HG03460 (cell line): ENCODE results near the gene CTRL.
"Not testable (repeated sequence)": the region's sequence is repeated elsewhere in the genome, so short reads cannot be mapped to it uniquely, and the experiment has no call there.

Source experiments
- ATAC-seq: cut with Tn5 transposase; IDR thresholded peaks from one replicate; pipeline ENCODE4 v1.9.1; 2021; ENCODE audit not compliant: unreplicated experiment

The CTRL gene

DNA sequence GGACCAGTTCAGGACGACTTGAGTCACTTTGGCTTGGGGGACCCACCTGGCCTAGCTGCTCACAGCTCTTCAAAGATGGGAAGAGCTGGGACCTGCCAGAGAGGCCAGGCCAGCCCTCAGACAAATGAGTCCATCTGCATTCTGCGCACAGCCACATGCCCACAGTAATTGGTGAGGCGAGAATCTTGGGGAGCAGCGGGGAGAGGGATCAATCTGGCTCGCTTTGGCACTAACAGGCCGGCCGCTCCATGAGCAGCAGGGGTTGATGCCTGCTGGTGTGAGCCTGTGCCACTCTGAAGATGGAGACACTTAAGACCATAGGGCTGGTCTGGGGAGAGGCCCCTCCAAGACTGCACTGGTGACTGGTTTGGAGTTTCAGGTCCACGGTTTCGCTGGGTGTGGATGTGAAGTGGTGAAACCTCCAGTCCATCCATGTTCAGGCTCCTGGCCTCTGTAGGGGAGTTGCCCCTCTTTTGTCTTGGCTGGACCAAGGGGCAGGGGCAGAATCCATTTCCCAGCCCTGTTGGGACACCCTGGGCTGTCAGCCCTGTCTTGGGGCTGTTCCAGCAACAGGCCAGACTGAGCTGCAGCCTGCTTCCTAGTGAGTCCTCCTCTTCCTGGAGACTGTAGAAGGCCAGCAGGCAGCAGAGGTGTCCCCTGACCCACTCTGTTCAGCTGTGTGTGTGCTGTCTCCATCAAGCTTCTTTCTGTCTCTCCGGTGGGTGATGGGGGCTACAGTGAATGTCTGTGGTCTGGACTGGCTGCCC is 7.3 kb downstream of the CTRL start:
- ATAC-seq = no peak

DNA sequence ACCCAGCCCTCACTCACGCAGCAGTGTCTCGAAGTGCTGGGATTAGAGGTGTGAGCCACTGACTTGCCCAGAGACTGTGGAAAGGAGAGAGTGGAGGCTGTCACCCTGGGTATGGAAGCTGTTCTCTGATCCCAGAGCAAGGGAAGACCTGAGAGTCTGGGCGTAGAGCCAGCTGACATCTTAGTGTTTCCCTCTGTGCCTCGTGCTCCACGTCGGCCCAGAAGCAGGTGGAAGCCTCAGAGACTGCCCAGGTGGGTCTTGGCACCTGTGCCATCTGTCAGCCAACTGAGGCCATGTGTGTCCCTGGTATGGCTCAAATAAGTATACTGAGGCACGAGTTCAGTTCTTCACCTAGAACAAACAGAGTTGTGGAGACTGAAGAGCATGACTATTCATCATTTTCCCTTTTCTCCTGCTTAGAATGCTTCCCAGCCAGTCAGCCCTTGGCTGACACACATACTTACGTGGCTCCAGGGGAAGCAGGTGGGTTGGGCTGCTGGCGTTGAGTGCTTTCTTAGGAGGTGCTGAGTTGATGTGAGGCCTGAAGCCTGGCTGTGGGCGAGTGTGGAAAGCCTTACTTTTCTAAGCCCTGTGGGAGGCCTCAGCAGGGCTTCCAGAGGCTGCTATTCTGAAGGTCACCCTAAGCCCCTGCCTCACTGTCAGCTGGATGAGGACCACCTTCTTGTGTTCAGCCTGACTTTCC is 8.1 kb downstream of the CTRL start:
- no peak for ATAC-seq

GRCh38 chr16:67922740-67923139 is 8.9 kb downstream of the CTRL start:
- ATAC-seq = no peak

- ATAC-seq = no peak
These were observed 9.4 kb downstream of the CTRL start for GRCh38 chr16:67922221-67922620.

DNA sequence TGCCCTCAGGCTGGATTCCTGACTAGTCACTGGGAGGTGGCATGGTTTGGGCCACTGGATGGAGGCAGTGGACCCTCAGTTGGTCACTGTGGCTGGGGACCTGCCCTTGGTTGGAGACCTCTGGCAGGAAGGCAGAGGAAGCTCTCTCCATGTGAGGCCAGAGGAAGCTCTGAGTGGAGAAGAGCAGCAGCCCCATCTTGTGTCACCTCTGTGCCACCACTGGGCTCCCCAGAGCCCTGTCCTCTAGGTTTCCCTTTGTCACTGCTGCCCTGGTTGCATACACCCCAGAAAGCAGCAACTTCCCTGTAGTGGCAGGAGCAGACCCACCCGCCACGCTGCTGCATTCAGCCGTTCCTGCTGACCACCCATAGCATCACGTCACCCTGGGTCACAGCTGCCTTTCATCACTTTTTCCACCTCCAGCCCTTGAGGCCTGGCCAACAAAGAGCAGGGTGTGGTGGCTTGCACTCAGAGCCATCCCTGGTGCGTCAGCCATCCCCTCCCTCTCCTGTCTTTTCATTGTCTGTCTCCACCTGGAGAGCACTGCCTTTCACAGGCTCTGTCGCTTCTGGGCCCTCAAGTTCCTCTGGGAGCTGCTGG is 11.9 kb downstream of the CTRL start:
- no peak for ATAC-seq

DNA sequence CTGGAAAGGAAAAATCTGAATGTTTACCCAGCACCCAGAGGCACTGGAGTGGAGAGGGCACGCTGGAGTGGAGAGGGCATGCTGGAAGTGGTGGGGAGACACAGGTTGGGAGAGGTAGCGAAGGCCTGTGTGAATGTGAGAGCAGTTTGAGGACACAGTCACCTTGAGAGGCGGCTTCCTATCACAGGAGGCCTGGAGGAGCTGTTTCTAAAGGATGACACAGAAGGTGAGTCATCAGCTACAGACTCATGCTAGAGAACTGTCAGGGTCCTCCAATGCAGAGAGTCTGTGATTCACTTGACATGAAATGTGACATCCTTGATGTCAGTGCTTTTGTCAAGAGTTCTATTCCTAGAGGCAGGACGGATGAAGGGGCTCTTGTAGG is 13.8 kb downstream of the CTRL start:
- ATAC-seq = no peak

DNA sequence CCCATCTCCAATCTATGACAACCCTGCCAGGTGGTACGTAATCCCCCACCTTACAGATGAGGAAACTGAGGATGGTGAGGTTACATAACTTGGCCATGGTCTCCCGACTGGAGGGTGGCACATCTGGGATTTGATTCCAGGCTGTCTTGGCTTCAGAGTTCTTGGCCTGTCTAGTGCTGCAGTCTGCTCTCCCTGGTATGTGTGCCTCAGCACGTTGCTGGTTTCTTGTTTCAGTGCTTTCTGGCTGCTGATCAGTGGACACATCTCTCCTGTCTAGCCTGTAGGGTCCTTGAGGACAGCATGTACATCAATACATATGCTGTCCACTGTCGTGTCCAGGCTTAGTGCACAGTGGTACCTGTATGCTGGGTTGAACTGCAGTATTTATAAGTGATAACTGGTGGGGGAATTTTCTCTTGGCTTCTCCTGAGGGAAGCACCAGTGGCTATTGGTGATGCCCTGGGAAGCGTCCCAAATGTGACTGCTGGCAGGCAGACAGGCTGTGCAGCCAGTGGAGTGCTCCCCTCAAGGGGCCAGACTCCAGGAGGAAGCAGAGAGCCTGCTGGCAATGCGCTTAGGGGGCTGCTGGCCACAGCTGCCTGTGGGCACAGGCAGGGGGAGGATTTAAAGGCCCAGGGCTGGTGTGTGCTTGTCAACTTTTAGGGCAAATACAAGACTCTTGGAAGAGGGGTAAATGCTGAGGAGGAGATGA is 14.4 kb downstream of the CTRL start:
- ATAC-seq = no peak

GRCh38 chr16:67915831-67916723 is 15.6 kb downstream of the CTRL start:
- ATAC-seq = no peak

DNA sequence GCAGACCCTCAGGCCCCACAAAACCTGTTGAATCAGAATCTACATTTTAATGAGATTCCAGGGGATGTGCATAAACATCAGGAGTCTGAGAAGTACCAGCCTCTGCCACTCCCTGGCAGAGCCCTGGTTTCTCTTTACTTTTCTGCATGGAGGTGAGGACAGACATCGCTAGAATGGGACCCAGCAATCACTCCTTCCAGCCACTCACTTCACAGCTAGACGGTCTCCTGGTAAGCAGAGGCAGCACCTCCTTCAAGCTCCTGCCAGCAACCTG is 16.2 kb downstream of the CTRL start:
- not testable (repeated sequence) for ATAC-seq

GRCh38 chr16:67914758-67915495 is 16.7 kb downstream of the CTRL start:
- no peak for ATAC-seq

- ATAC-seq = no peak
These were observed 21.5 kb downstream of the CTRL start for GRCh38 chr16:67910158-67910557.

GRCh38 chr16:67909056-67909742 is 22.5 kb downstream of the CTRL start:
- ATAC-seq = no peak

DNA sequence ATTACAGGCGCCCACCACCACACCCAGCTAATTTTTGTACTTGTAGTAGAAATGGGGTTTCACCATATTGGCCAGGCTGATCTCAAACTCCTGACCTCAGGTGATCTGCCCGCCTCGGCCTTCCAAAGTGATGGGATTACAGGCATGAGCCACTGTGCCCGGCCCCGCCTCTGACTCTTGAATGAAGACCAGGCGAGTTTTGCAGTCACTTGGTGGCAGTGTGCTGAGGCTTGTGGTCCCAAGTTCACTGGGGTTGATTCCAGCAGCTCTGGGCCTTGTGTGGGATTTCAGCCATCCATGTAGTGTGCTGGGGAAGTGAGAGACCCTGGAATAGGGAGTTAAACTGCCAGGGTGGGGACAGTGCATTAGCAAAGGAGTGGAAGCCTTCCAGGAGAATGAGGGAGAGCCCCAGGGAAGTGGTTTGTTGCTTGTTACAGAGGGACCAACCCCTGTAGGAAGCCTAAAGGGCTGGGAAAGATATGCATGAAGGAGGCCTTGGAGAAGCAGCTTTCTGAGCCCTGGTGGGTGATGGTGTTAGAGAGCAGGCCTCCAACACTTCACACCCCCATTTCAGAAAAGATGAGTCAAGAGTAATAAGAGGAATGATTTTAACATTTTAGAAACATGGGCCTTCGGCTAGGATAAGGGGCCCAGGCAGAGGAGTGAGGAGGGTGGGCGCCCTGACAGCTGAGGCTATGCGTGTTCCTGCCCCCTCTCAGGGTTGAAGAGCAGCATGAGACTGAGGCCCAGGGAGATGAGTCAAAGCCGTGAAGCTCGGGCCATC is 24.1 kb downstream of the CTRL start:
- no peak for ATAC-seq

GRCh38 chr16:67902831-67903230 is 28.8 kb downstream of the CTRL start:
- no peak for ATAC-seq

DNA sequence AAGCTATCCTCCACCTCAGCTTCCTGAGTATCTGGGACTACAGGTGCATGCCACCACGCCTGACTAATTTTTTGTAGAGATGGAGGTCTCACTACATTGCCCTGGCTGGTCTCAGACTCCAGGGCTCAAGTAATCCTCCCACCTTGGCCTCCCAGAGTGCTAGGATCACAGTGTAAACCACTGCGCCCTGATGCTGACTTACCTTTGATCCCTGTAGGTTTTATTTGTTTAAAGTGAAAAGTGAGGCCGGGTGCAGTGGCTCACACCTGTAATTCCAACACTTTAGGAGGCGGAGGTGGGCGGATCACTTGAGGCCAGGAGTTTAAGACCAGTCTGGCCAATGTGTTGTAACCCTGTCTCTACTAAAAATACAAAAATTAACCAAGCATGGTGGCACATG is 29.9 kb downstream of the CTRL start:
- ATAC-seq = no peak

DNA sequence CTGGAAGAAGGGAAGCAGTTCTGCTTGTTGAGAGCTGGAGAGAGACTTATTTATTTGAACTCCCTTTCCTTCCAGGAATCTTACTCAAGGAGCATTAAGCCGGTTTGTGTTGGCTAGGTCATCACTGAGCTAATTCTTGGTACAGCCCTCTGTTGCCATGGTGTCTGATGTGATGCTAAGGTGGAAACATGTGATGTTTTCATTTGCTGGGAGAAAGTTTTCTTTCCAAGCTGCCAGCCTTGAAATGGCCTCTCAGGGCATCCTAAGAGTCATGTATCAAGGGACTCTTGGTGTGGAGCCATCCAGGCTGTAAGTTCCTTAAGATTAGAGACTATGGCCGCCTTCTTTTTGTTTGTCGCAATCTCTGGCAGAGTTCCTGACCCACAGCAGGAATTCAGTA is 34.4 kb downstream of the CTRL start:
- ATAC-seq = no peak

DNA sequence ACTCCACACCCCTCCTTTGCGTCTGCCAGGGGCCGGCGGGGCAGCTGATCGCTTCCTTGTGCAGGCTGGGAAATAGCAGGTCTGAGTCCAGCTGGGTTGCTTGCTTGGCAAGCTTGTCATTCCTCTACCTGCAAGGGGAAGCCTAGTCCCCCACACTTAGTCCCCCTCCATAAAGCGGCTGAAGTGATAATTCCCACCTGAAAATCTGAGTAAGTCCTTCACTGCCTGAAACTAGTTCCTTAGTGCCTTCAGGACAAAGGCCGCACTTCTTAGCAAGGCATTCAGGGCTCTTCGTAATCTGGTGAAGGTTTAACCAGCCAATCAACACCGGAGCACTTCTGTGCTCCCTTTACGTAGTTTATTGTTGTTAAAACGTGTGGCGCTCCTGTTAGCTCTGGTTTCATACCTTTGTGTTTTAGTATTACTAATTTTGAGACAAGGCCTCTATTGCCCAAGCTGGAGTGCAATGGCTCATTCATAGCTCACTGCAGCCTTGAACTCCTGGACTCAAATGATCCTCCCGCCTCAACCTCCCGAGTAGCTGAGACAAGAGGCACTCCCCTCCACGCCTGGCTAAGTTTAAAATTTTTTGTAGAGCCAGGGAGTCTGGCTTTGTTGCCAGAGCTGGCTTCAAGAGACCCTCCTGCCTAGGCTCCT is 37.8 kb downstream of the CTRL start:
- ATAC-seq = no peak
